GM12891 (cell line): ENCODE results near the gene RAX.

Source experiments
- DNase-seq: peaks from one replicate; pipeline ENCODE4 v3.0.0; 2011; ENCODE audit warnings: low spot score; ENCODE audit not compliant: insufficient read length
- FAIRE-seq: peaks from 2 replicates; lab custom pipeline; 2011; peaks lifted over from hg19 to GRCh38; lab: Jason Lieb, UNC
- PAX5 ChIP-seq: IDR thresholded peaks from 2 replicates; pipeline ENCODE4 v1.6.1; 2011; ENCODE audit warnings: low read length, moderate library complexity, mild to moderate bottlenecking; ENCODE audit not compliant: insufficient read depth, severe bottlenecking
- POLR2A ChIP-seq: IDR thresholded peaks from 2 replicates; pipeline ENCODE4 v1.6.1; 2011; ENCODE audit warnings: low read depth, low read length, control low read depth
- POLR2AphosphoS5 ChIP-seq: IDR thresholded peaks from 2 replicates; pipeline ENCODE4 v1.6.1; 2011; ENCODE audit warnings: low read depth, low read length, control low read depth
- POU2F2 ChIP-seq: IDR thresholded peaks from 2 replicates; pipeline ENCODE4 v1.6.1; 2011; ENCODE audit warnings: low read depth, mild to moderate bottlenecking, control low read depth, low read length, moderate library complexity
- SPI1 ChIP-seq: IDR thresholded peaks from 2 replicates; pipeline ENCODE4 v1.6.1; 2011; ENCODE audit warnings: low read depth, low read length, control low read depth
- TAF1 ChIP-seq: IDR thresholded peaks from 2 replicates; pipeline ENCODE4 v1.6.1; 2011; ENCODE audit warnings: low read depth, low read length, control low read depth

Gene RAX

DNA sequence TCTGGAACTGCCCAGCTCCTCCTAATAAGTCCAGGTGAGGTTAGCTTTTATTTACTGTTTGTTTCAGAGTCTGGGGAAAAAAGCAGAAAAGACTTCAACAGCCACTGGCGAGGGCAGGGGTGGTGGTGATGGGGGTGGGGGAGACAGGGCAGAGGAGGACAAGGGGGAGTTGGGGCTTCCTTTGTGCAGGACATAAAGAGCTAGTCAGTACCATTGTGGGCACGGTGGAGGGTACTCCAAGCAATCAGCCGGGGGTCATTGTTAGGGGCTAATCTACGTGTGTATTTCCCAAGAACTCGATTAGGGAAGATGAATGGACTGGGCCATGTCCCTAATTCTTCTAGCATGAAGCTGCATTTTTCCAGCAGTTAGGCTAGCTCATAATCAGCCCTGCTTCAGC, 2.8 kb upstream of the RAX start:
- FAIRE-seq, result no peak

GRCh38 chr18:59275406-59275949, 2.2 kb upstream of the RAX start:
- DNase-seq (no peak), FAIRE-seq (no peak)
- TF ChIP-seq POU2F2 (no peak), POLR2AphosphoS5 (no peak), POLR2A (no peak), PAX5 (no peak), SPI1 (no peak), TAF1 (no peak)

More for the DNA sequence above, 2.8 kb upstream of the RAX start:
- TF ChIP-seq POLR2AphosphoS5 (no peak), TAF1 (no peak), POU2F2 (no peak), SPI1 (no peak), POLR2A (no peak), PAX5 (no peak)
- DNase-seq, result no peak

DNA sequence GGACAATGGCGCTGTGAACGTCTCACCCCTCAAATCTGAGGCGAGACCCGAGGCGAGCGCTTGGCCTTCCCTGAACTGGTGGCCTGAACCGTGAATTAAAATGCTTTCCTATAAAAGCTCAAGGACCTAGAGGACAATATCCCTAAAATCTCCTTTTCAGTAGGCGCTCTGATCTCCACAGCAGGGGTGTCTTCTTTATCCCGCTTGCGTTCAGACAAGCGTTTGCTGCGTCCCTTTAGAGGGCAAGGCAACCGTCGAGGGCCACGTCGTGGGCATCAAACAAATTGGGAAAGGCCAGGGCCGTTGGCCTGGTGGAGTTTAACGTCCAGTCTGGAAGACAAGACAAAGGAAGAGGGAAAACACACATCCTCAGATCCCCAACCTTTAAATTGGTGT, 1.3 kb upstream of the RAX start:
- DNase-seq, result no peak
- no peak for TF ChIP-seq TAF1
- TF ChIP-seq PAX5, result no peak
- no peak for TF ChIP-seq POLR2A
- TF ChIP-seq POU2F2, result no peak
- TF ChIP-seq SPI1, result no peak
- TF ChIP-seq POLR2AphosphoS5, result no peak
- FAIRE-seq, result no peak

DNA sequence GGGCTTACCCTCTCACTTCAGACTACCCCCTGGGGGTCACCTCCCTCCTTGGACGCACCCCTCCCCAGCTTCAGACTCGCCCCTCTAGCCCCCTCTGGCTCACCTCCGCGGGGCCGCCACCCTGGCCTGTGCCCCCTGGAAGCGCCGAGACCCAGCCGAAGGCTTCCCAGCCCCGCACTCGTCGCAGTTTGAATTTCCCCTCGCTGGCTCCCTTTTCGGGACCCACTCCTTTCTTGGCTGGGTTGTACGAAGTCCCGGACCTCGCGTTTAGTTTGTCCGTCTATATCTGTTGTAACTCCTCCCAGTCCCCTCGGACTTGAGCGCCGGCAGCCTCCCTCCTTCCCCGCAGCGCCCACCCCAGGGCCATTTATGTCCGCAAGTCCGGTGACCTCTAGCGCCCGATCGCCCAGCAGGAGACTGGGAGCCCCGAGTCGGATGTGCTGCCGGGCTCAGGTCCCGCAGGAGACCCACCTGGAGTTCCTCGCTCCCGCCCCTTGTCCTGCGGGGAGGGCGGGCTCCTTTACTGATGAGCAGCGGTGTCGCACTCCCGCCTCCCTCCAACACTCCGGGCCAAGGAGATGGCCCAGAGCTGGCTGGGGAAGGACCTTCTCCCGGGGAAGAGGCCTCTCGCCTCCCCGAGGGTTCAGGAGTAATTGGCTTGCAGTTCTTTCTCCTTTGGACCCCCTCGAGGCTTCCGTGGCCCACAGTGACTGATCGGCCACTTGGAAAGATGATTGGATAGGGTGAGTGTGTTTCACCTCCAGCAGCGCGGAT, 692 bp upstream of the RAX start:
- DNase-seq (no peak), FAIRE-seq (no peak)
- TF ChIP-seq POLR2AphosphoS5, result no peak
- TF ChIP-seq POLR2A, result no peak
- no peak for TF ChIP-seq SPI1
- no peak for TF ChIP-seq POU2F2
- no peak for TF ChIP-seq TAF1
- TF ChIP-seq PAX5, result no peak

DNA sequence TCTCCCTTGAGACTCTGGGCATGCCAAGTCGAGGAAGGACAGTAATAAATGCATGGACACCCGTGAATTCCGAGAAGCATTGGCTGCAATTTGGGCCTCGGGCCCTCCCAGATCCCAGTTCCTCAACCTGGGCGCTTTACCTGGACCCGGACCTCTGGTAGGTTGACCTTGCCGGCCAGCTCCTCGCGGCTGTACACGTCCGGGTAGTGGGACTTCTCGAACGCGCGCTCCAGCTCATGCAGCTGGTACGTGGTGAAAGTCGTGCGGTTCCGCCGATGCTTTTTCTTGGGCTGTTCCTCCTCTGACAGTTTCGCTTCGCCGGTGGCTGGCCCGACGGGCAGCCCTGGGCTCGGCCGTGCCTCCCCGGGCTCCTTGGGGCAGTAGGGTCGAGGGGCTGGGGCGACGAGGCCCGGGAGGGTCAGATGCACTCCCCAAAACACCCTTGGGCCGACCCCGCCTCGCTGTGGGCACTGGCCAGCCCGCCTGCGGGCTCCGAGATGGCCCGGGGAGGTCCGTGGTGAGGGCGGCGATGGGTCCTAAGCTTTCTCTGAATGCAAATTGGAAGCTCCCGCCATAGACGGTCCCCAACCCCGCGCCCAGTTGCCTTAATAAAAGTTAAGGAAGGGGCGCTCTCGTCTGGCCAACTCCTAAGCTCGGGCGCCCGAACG, 899 bp downstream of the RAX start:
- TF ChIP-seq POLR2A (no peak), SPI1 (no peak), PAX5 (no peak), TAF1 (no peak), POU2F2 (no peak)
- FAIRE-seq, result no peak
- DNase-seq, result peak; percentile 25

GRCh38 chr18:59271606-59272220, 1.5 kb downstream of the RAX start:
- FAIRE-seq, result no peak
- TF ChIP-seq POU2F2 (no peak), SPI1 (no peak), TAF1 (no peak), POLR2A (no peak), PAX5 (no peak), POLR2AphosphoS5 (no peak)

GRCh38 chr18:59270689-59271257, 2.5 kb downstream of the RAX start:
- no peak for TF ChIP-seq PAX5
- TF ChIP-seq SPI1, result no peak
- no peak for TF ChIP-seq POLR2A
- no peak for TF ChIP-seq POU2F2
- no peak for TF ChIP-seq TAF1
- TF ChIP-seq POLR2AphosphoS5, result no peak
- FAIRE-seq, result no peak
- DNase-seq, result no peak

More at GRCh38 chr18:59271606-59272220, 1.5 kb downstream of the RAX start:
- no peak for DNase-seq

GRCh38 chr18:59269563-59270119, 3.6 kb downstream of the RAX start:
- TF ChIP-seq SPI1, result no peak
- no peak for TF ChIP-seq POLR2AphosphoS5
- no peak for TF ChIP-seq POU2F2
- no peak for TF ChIP-seq TAF1
- TF ChIP-seq POLR2A, result no peak
- TF ChIP-seq PAX5, result no peak
- DNase-seq (no peak), FAIRE-seq (no peak)
